ENCODE data around the gene RGMB.
A peak's percentile ranks its signal among the peaks of the same experiment; 100 is the strongest.
"Not testable (repeated sequence)": the region's sequence is repeated elsewhere in the genome, so short reads cannot be mapped to it uniquely, and the experiment has no call there.

Gene RGMB, protein sequence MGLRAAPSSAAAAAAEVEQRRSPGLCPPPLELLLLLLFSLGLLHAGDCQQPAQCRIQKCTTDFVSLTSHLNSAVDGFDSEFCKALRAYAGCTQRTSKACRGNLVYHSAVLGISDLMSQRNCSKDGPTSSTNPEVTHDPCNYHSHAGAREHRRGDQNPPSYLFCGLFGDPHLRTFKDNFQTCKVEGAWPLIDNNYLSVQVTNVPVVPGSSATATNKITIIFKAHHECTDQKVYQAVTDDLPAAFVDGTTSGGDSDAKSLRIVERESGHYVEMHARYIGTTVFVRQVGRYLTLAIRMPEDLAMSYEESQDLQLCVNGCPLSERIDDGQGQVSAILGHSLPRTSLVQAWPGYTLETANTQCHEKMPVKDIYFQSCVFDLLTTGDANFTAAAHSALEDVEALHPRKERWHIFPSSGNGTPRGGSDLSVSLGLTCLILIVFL

DNA sequence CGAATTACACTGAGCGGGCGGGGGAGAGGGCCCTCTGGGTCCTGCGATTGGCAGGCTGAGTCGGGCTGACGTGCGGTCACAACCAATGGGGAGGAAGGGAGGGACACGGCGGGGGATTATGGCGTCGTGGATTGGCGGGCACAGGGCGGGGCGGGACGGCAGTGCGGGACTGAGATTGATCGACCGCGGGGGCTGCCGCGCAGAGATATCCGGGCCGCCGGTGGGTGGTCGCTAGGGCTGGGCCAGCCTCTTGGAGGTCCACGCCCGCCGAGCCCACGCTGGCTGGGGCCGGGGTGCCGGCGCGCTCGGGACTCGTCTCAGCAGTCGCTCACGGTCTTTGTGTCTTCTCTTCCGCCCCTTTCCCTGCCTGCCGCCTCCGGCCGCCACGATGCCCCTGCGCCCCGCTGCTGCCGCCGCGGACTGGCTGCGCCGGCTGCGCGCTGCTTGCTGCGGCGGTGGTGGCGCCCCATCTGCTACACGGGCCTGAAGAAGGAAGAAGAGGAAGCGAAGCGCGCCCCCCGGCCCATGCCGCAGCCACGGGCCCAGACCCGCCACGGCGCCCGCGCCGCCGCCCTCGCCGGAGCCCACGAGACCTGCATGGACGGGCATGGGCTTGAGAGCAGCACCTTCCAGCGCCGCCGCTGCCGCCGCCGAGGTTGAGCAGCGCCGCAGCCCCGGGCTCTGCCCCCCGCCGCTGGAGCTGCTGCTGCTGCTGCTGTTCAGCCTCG lies at the start of gene RGMB:
TSS of gene RGMB (plus strand) at position 200 of the 728 bp plus-strand sequence. CDS start at position 608, 408 bp downstream.
- DNase-seq (ENCODE audit: low read depth): peak; percentile 74

DNA sequence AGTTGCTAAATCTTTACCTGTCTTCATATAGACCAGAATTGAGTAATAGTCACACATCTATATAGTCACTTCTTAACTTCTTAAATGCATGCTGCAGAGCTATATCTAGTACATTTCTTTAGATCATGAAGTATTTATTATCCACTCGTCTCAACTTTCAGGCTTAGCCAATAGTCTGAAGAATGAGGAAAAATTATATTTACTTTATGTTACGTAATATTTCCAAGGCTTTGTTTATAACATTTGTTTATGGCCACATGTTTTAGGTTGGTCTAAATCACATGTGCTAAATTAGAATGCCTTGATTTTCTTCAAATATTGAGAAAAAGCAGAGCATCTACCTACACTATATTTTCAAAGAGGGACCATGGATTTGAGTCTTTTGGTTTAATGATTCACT lies 47.2 kb upstream of the RGMB start:
- DNase-seq (ENCODE audit: low read depth): no peak

DNA sequence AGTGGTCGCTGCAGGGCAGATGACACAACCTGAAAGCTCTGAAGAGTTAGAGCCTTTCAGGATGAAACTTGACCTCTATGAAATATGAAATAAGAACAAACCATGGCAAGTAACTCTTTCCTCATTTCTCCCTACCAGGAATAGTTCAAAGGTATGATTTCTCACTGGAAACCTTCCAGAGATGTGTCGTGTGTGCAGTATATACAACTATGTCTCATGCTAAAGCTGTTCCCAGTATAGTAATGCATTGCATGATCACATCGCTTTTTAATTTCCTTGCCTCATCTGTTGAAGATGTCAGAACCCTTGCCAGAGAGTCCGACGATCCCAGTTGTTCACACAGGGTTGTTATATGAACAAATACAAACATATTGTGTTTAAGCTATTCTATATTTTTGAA lies 45.8 kb upstream of the RGMB start:
- DNase-seq (ENCODE audit: low read depth): no peak

DNA sequence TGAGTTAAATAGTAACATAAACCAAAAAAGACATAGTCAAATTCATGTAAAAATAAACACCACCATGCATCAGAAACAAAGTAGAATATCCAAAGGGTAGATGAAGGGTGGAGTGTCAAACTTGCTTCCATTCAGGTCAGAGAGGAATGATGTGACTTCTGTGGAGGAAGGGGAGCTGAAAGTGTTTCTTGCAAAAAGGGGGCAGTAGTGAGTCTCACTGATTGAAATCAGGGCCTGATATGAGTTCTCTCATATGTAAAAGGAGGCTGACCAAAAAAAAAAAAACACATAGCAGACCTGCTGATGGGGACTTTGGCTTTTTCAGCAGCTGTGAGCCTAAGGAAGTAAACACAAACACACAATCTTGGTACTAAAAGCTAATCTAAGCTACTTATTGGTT lies 38.8 kb upstream of the RGMB start:
- DNase-seq (ENCODE audit: low read depth): no peak

DNA sequence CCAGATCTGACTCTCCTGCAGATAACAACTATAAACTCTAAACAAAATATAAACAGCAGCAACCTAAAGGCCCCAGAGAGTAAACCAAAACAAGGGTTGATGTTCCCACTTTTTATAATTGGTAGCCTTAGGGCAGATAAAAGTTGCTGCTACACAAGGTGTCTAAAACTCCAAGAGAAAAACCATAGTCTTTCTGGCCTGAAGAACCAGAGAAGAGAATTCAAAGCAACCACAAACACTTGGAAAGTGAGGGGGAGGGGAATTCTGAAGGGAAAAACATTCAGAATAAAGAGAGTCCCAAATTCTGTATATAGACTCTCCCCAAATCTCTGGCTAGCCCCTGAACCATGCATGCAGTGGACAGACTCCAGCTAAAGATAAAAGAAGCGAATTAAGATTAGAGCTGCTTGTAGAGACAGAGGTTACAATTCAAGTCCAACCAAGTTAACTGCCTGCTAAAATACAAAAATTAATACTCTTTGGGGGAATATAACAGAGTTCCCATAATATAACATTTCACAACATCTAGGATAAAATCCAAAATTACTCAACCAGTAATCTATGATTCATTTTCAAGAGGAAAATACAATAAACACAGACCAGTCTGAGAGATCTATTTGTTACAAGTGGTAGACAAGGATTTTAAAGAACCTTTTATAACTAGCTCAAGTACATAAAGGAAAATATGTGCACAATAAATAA lies 37.5 kb upstream of the RGMB start:
- DNase-seq (ENCODE audit: low read depth): no peak

DNA sequence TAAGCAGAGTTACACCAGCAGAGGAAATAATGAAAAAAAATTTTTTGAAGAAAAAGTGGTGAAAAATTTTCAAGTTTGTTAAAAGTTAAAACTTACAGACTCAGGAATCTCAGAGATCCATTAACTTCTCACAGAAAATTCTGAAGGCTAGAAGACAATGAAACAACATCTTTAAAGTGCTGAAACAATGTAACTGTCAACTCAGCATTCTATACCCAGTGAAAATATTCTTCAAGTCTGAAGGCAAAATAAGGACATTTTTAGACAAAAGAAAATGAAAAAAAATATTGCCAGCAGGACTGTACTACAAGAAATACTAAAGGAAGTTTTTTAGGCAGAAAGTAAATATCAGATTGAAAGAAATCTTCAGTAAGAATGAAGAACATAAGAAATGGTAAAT lies 36.7 kb upstream of the RGMB start:
- DNase-seq (ENCODE audit: low read depth): no peak

DNA sequence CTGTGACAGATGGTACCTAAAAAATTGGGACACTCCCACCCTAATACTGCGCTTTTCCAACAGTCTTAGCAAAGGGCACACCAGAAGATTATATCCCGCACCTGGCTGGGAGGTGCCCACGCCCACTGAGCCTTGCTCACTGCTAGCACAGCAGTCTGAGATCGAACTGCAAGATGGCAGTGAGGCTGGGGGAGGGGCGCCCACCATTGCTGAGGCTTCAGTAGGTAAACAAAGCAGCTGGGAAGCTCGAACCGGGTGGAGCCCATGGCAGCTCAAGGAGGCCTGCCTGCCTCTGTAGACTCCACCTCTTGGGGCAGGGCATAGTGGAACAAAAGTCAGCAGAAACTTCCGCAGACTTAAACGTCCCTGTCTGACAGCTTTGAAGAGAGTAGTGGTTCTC lies 36.0 kb upstream of the RGMB start:
- DNase-seq (ENCODE audit: low read depth): not testable (repeated sequence)

DNA sequence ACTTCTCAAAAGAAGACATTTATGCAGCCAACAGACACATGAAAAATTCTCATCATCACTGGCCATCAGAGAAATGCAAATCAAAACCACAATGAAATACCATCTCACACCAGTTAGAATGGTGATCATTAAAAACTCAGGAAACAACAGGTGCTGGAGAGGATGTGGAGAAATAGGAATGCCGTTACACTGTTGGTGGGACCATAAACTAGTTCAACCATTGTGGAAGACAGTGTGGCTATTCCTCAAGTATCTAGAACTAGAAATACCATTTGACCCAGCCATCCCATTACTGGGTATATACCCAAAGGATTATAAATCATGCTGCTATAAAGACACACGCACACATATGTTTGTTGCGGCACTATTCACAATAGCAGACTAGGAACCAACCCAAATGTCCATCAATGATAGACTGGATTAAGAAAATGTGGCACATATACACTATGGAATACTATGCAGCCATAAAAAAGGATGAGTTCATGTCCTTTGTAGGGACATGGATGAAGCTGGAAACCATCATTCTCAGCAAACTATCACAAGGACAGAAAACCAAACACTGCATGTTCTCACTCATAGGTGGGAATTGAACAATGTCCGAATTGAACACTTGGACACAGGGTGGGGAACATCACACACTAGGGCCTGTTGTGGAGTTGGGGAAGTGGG lies 34.8 kb upstream of the RGMB start:
- DNase-seq (ENCODE audit: low read depth): not testable (repeated sequence)

DNA sequence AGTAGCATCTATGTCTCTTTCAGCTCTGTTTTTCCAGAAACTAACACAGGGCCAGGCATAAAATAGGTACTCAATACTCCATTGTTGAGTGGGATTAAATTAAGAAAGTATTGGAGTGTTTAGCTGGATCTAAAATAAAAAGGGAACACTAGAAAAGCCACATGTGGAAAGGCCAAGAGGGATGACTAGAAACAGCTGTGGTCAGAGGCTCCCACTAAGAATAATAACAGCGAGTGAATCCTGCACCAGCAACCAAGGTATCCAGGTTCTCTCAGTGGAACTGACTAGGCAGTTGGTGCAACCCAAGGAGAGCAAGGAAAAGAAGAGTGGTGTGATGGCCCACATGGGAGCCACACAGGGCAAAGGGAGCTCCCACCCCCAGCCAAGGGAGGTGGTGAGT lies 31.5 kb upstream of the RGMB start:
- no peak for DNase-seq (ENCODE audit: low read depth)

DNA sequence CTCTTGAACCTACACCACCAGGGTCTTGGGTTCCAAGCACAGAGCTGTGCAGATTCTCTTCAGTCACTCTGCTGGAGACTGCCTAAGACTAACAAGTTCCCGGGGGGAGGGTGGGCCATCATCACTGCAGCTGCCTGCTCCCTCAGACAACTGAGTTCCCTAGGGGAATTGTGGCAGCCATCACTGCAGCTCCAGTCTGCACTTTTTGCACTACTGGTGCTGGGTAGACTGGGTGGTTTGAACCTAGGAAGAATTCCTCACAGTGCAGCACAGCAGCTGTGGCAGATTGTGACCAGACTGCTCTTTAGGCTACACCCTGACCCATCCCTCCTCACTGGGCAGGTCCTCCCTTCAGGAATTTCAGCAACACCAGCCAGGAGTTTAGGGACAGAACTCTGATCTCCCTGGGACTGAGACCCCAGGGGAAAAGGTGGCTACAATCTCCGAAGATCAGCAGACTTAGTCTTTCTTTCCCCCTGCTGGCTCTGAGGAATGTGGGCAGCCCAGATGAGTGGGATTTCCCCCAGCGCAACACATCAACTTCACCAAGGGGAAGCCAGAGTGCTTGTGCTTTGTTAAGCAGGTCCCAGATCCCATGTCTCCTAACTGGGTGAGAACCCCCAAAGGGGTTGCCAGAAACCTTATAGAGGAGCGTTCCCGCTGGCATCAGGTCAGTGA lies 30.9 kb upstream of the RGMB start:
- DNase-seq (ENCODE audit: low read depth): no peak

DNA sequence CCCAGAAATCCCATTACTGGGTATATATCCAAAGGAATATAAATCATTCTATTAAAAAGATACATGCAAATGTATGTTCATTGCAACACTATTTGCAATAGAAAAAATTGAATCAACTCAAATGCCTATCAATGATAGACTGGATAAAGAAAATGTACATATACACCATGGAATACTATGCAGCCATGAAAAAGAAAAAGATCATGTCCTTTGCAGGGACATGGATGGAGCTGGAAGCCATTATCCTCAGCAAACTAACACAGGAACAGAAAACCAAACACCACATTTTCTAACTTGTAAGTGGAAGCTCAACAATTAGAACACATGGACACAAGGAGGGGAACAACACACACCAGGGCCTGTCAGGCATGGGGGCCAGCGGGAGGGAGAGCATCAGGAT lies 25.2 kb upstream of the RGMB start:
- DNase-seq (ENCODE audit: low read depth): not testable (repeated sequence)

DNA sequence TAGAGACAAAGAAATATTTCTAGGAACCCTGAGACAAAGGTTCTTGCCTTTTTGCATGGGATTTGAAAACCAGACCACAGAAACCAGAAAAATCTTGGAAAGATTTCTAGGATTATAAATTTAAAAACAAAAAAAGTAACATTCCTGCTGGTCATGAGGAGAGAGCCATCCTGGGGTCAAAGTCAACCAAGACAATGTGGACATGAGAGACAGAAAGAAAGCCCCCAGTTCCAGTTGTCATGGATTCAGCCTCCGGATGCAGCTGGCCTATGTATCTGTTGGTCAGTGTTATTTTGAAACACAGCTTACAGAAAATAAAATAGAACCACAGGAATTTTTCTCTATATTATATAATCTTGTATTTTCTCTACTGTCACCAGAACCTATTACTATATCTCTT lies 24.4 kb upstream of the RGMB start:
- no peak for DNase-seq (ENCODE audit: low read depth)

DNA sequence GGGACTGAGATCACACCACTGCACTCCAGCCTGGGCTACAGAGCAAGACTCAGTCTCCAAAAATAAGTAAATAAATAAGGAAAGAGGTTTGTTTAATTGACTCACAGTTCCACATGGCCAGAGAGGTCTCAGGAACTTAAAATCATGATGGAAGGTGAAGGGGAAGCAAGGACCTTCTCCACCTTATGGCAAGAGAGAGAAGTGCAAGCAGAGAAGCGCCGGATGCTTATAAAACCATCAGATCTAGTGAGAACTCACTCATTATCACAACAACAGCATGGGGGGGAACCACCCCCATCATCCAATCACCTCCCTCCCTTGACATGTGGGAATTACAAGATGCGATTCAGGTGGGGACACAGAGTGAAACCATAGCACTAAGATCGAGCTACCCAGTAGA lies 22.8 kb upstream of the RGMB start:
- DNase-seq (ENCODE audit: low read depth): no peak

DNA sequence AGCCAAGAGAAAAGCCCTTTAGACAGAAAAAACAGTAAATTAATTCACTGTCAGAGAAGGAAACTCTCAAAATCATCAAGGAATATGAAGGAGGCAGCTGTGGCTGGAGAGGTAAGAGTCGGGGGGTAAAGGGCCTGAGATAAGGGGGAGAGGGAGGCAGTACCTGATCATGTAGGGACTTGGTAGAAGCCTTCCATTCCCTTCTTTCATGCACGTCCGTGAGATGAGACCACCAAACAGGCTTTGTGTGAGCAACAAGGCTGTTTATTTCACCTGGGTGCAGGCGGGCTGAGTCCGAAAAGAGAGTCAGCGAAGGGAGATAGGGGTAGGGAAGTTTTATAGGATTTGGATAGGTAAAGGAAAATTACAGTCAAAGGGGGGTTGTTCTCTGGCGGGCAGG lies 21.1 kb upstream of the RGMB start:
- not testable (repeated sequence) for DNase-seq (ENCODE audit: low read depth)

DNA sequence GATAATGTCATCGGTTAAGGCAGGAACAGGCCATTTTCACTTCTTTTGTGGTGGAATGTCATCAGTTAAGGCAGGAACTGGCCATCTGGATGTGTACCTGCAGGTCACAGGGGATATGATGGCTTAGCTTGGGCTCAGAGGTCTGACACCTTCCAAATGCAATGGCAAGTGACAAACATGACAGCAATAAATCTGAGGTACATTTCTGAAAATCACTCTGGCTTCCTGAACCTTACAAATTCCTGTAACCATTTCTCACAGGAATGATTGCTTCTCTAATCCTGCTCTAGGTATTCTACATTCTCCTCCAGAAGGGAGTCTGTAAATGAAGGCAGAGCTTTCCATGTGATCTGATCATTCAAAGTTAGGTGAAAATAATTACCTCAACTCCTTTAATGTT lies 20.7 kb upstream of the RGMB start:
- DNase-seq (ENCODE audit: low read depth): not testable (repeated sequence)

DNA sequence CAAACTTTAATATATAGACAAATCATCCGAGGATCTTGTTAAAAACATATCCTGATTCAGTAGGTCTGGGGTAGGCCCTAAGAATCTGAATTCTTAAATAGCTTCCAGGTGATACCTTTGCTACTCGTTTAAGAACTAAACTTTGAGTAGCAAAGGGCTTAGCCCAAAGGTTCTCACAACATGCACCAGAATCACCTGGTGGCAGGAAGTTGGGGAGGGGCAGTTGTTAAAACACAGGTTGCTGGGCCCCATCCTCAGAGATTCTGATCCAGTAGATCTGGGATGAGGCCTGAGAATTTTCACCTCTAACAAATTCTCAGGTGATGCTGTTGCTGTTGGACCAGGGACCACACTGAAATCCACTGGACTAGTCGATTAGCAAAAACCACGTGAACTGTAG lies 20.0 kb upstream of the RGMB start:
- DNase-seq (ENCODE audit: low read depth): no peak

DNA sequence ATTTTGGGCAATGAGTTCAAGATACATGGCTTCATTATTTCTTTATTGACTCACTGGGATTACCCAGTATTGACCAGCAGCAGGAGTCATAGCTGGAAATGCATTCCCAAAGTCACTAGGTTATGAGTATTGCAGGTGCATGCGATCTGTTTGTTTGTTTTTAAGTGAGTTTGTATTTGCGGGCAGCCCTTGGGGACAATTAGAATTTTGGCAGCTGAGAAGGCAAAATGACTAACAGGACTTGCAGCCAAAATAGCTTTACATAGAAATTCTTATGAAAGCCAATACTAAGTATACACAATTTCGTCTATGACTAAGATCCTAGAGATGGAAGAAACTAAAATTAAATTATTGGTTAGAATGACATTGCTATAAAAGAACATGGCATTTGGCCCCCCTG lies 18.1 kb upstream of the RGMB start:
- DNase-seq (ENCODE audit: low read depth): no peak

DNA sequence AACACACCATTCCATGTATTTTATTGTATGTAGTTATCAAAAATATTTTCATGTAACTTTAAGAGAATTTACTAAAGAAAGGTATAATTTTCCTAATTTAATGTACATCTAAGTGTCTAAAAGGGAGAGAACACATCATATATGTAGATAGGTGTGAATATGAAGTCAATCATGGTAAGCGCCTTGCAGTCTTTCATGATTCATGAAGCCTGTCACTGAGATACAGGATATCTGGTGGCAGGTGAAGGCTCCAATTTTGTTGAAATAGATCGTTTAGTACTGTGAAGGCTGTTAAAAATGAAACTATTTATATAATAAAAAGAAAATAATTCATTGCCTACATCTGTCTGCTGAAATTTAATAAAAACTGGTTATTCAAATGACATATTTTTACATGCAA lies 15.5 kb upstream of the RGMB start:
- no peak for DNase-seq (ENCODE audit: low read depth)

DNA sequence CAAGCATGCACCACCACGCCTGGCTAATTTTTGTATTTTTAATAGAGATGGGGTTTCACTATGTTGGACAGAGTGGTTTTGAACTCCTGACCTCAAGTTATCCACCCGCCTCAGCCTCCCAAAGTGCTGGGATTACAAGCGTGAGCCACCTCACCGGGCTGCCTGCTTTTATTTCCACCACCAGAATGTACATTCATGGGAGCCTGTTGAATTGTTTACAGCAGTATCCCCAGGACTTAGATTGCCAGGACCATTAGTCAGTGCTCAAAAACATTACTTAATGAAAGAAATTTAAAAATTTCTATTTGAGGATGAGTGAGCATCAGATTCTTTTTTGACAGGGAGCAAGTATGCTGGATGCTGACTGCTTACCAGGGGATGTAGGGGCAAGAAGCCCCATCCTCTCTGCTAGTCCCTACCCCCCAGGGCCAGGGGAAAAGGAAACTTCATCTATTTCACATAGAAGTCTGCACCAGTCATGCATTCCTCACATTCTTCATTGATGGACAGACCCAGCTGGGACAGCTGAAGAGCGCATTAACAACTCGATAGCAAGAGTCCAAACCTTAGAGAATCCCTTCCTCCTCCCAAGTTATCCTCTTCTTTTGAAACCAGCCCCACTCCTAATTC lies 10.3 kb upstream of the RGMB start:
- no peak for DNase-seq (ENCODE audit: low read depth)

DNA sequence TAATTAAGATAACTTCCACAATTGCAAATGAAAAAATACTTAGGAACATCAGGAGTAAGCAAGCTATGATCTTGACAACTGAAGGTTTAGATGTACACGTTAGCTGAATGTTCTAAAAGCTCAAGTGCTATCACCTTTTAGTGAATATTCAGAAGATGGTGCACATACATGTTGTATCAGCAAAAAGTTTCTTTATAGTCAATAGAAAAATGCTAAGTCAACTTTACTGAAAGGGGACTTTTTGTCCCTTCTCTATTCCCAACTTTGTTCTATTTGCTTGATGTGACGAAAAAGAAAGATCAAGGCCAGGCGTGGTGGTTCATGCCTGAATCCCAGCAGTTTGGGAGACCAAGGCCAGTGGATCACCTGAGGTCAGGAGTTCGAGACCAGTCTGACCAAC lies 7.6 kb upstream of the RGMB start:
- DNase-seq (ENCODE audit: low read depth): no peak

DNA sequence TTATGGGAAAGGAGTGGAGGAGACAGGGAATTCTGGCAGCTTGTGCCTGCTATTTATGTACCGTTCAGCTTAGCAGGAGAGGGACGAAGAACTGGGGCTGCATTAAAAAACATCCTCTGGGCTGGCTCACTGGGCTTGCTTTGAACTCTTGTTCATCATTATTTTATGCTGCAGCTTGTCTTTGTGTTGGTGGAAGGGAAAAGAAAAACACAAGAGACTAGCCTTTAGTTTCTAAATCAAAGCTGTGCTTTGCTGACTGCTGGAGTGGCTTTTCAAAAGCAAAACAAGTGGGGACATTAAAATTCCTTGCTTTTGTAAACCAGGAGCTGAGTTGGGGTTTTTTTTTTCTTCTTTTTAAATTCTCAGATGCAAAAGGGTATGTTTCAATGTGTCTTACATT lies 5.9 kb upstream of the RGMB start:
- DNase-seq (ENCODE audit: low read depth): no peak
